ENCODE data around the gene RPGR. TPM values are rescaled to one million over a fixed set of nuclear protein-coding genes. Genes with fewer than 3 reads are reported as not detected.

The RPGR gene
- total and polyA plus RNA-seq, 9 of the 15 experiments (the other 6 are each of a cell fraction or from before 2014, with no cell fraction given) = 2.1 to 7.9 (median 5.7) TPM

DNA sequence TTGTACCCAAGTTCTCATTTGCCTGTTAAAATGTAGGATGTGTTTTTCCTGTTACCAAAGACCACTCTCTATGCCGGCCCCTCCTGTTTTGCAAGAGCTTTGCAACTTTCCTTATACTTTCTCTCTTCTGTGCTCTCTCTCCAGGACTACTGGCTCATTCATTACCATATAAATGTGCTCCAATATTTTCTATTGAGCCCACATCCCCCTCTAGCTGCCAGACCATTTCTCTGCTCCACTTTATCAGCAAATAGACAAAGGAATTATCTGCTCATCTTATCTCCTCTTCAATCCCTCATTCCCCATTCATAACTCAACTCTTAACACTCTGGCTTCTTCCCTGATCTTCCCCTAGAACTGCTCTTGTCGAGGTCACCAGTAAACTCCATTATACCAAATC, 33.6 kb downstream of the RPGR start:
- TF ChIP-seq GATAD2A (IDR thresholded peaks at IDR 0.05) = no peak
- no peak for TF ChIP-seq ZNF79 (CRISPR knock-in tag; IDR thresholded peaks at IDR 0.05; ENCODE audit: low read depth)
- TF ChIP-seq FOXP1 (CRISPR knock-in tag; IDR thresholded peaks at IDR 0.05) = no peak
- no peak for TF ChIP-seq SRSF1 (IDR thresholded peaks at IDR 0.05; ENCODE audit: low read depth, low read length)
- TF ChIP-seq ZNF311 (CRISPR knock-in tag; IDR thresholded peaks at IDR 0.05) = no peak
- TF ChIP-seq PTBP1 (IDR thresholded peaks at IDR 0.05; ENCODE audit: low read depth, low read length) = no peak
- TF ChIP-seq BCOR (IDR thresholded peaks at IDR 0.05) = no peak
- no peak for TF ChIP-seq HDGF (IDR thresholded peaks at IDR 0.05)
- no TSS peak for BruUV-seq (replicated peaks)
- Histone ChIP-seq H3K9me3 (replicated peaks; ENCODE audit: control insufficient read depth, insufficient read depth, low read depth, low read length) (no peaks in the 10 kb centered on the region), H4K20me1 (replicated peaks; ENCODE audit: control insufficient read depth, insufficient read depth, low read length) (no peaks in the 10 kb centered on the region), H3K36me3 (ENCODE audit: control insufficient read depth, insufficient read depth, low read length) (no peaks in the 10 kb centered on the region), H3K4me1 (replicated peaks in 1 of 2; ENCODE audit: control insufficient read depth in 2 of 2, insufficient read depth in 2 of 2, low read length in 2 of 2) (no peaks in the 10 kb centered on the region), H3K27ac (ENCODE audit: extremely low read depth, low read depth, low read length) (no peak overlapping the region), H3K9me1 (ENCODE audit: control insufficient read depth, insufficient read depth, low read length) (no peaks in the 10 kb centered on the region), H3K79me2 (ENCODE audit: control insufficient read depth, insufficient read depth, low read length) (no peaks in the 10 kb centered on the region), H2AFZ (ENCODE audit: low read depth, low read length) (no peak overlapping the region), H3K4me3 (no peak overlapping the region), H3K27me3 (ENCODE audit: control insufficient read depth in 2 of 2, insufficient read depth in 2 of 2, low read length in 2 of 2) (no peaks in the 10 kb centered on the region), H3K4me2 (ENCODE audit: insufficient read depth, low read length) (no peak overlapping the region), H3K9ac (ENCODE audit: insufficient read depth in 1 of 2, low read depth in 2 of 2, low read length in 2 of 2) (no peak overlapping the region)
- intact Hi-C loops (cut with micrococcal nuclease) (no loop called here), in situ Hi-C loops (cut with MboI) (no loop called here)
- CTCF ChIA-PET (ENCODE audit: low intra/inter-chr PET ratio) = no interaction called here
- FAIRE-seq (no peak), ATAC-seq (no peak), DNase-seq (ENCODE audit: extremely low read depth in 1 of 4, low spot score in 3 of 4) (no peak)
- POLR2A ChIA-PET = interaction anchor here (0.6 to 1.1 kb wide), 2 partner anchors 12 to 17 kb away, joined by 3 read pairs; no protein-coding TSS in a partner anchor
- 7% methylated on average over 2 of the region's 2 CpGs for WGBS (ENCODE audit: insufficient coverage, low coverage, missing lambda C conversion rate)

DNA sequence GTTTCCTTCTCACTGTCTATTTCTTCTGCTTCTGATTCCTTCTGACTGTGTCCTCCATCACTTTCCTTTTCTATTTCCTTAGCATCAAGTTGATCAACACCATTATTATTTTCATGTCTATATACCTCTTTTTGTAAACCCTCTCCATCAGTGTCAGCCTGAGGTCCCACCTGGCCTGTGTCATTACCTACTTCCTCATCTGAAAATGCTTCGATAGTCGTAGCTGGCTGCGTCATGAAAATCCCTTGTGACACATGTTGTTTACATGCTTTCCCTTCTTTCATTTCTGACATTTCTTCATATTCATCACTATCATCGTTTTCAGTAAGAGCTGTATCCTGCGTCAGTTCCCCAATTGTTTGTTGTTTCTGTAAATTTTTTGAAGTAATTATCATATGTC, 39.6 kb downstream of the RPGR start:
- no peak for DNase-seq (ENCODE audit: extremely low read depth in 1 of 4, low spot score in 3 of 4)
- no peaks in the 10 kb centered on the region for H4K20me1 ChIP-seq (replicated peaks; ENCODE audit: control insufficient read depth, insufficient read depth, low read length)
- ChIA-PET CTCF (ENCODE audit: low intra/inter-chr PET ratio) (no interaction called here), POLR2A (no interaction called here)
- no peaks in the 10 kb centered on the region for H3K9me3 ChIP-seq (replicated peaks; ENCODE audit: control insufficient read depth, insufficient read depth, low read depth, low read length)
- no peaks in the 10 kb centered on the region for H3K36me3 ChIP-seq (ENCODE audit: control insufficient read depth, insufficient read depth, low read length)
- H3K4me3 ChIP-seq = no peak overlapping the region
- H2AFZ ChIP-seq (ENCODE audit: low read depth, low read length) = no peak overlapping the region
- ATAC-seq = no peak
- no peak overlapping the region for H3K4me2 ChIP-seq (ENCODE audit: insufficient read depth, low read length)
- in situ Hi-C loops (cut with MboI) (no loop called here), intact Hi-C loops (cut with micrococcal nuclease) (no loop called here)
- BruUV-seq (replicated peaks) = no TSS peak
- no peak for FAIRE-seq
- H3K79me2 ChIP-seq (ENCODE audit: control insufficient read depth, insufficient read depth, low read length) = no peaks in the 10 kb centered on the region
- H3K27ac ChIP-seq (ENCODE audit: extremely low read depth, low read depth, low read length) = no peak overlapping the region
- H3K9me1 ChIP-seq (ENCODE audit: control insufficient read depth, insufficient read depth, low read length) = no peaks in the 10 kb centered on the region
- no peaks in the 10 kb centered on the region for H3K4me1 ChIP-seq (replicated peaks in 1 of 2; ENCODE audit: control insufficient read depth in 2 of 2, insufficient read depth in 2 of 2, low read length in 2 of 2)
- WGBS (ENCODE audit: insufficient coverage, low coverage, missing lambda C conversion rate) = 64% methylated on average over 2 of the region's 5 CpGs
- H3K27me3 ChIP-seq (ENCODE audit: control insufficient read depth in 2 of 2, insufficient read depth in 2 of 2, low read length in 2 of 2) = no peaks in the 10 kb centered on the region
- no peak overlapping the region for H3K9ac ChIP-seq (ENCODE audit: insufficient read depth in 1 of 2, low read depth in 2 of 2, low read length in 2 of 2)
- TF ChIP-seq JUND (IDR thresholded peaks at IDR 0.05; ENCODE audit: borderline replicate concordance, low read depth, low read length) (no peak), JUND (tag; IDR thresholded peaks at IDR 0.05; ENCODE audit: borderline replicate concordance, low read depth, low read length) (no peak), ZNF511 (CRISPR knock-in tag; IDR thresholded peaks at IDR 0.05) (no peak), SPI1 (IDR thresholded peaks at IDR 0.05; ENCODE audit: borderline replicate concordance, low read depth, low read length) (no peak), CREBBP (IDR thresholded peaks at IDR 0.05; ENCODE audit: low read depth, low read length) (no peak), HDAC8 (tag; IDR thresholded peaks at IDR 0.05) (no peak), CCNT2 (IDR thresholded peaks at IDR 0.05; ENCODE audit: borderline replicate concordance, extremely low read depth, insufficient read length, low read depth, low read length) (no peak), ZNF121 (CRISPR knock-in tag; conservative IDR thresholded peaks at IDR 0.05) (no peak), HNRNPK (IDR thresholded peaks at IDR 0.05; ENCODE audit: low read depth, low read length, poor library complexity, severe bottlenecking) (no peak)
- TF ChIP-seq, protein P1, sequence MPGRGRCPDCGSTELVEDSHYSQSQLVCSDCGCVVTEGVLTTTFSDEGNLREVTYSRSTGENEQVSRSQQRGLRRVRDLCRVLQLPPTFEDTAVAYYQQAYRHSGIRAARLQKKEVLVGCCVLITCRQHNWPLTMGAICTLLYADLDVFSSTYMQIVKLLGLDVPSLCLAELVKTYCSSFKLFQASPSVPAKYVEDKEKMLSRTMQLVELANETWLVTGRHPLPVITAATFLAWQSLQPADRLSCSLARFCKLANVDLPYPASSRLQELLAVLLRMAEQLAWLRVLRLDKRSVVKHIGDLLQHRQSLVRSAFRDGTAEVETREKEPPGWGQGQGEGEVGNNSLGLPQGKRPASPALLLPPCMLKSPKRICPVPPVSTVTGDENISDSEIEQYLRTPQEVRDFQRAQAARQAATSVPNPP (IDR thresholded peaks at IDR 0.05; ENCODE audit: borderline replicate concordance, insufficient read depth, insufficient read length) = no peak
